Measurements from ENCODE around the gene MT1E. TPM values are rescaled to one million over a fixed set of nuclear protein-coding genes. Genes with fewer than 3 reads are reported as not detected.
A peak's percentile ranks its signal among the peaks of the same experiment; 100 is the strongest.

Gene MT1E
- total and polyA plus RNA-seq, 2 of the 13 experiments (the other 11 are each of a cell fraction or from before 2014, with no cell fraction given): 110 to 1,072 TPM

- TF ChIP-seq CC2D1A (CRISPR knock-in tag; IDR thresholded peaks at IDR 0.05) (0 out of 2 replicates have a peak, but pooled peaks have one; percentile 3), ZNF780A (CRISPR knock-in tag; IDR thresholded peaks at IDR 0.05) (no peak), HOMEZ (CRISPR knock-in tag; IDR thresholded peaks at IDR 0.05; ENCODE audit: low read depth) (no peak), ISX (CRISPR knock-in tag; conservative IDR thresholded peaks at IDR 0.05) (no peak), ZNF441 (CRISPR knock-in tag; IDR thresholded peaks at IDR 0.05; ENCODE audit: borderline replicate concordance) (peak; percentile 76; the same call in 1 of the 2 replicates), ZNF598 (CRISPR knock-in tag; IDR thresholded peaks at IDR 0.05; ENCODE audit: borderline replicate concordance) (peak; percentile 13; the same call in 1 of the 2 replicates), ZNF564 (CRISPR knock-in tag; IDR thresholded peaks at IDR 0.05) (peak; percentile 45; the same call in 1 of the 2 replicates), ZNF407 (CRISPR knock-in tag; IDR thresholded peaks at IDR 0.05; ENCODE audit: not compliant biosample characterization) (no peak), ZBTB4 (CRISPR knock-in tag; IDR thresholded peaks at IDR 0.05; ENCODE audit: borderline replicate concordance) (no peak), ZNF512 (CRISPR knock-in tag; IDR thresholded peaks at IDR 0.05) (0 out of 2 replicates have a peak, but pooled peaks have one; percentile 17), TP53 (CRISPR knock-in tag; conservative IDR thresholded peaks at IDR 0.05) (no peak), ZNF253 (CRISPR knock-in tag; IDR thresholded peaks at IDR 0.05; ENCODE audit: borderline replicate concordance) (no peak), CEBPG (CRISPR knock-in tag; IDR thresholded peaks at IDR 0.05) (no peak)
These were observed 17.6 kb downstream of the MT1E start (continued) for GRCh38 chr16:56643080-56643778.

Measured in HepG2 (cell line).